ENCODE results near the gene FLYWCH1. TPM values are rescaled to one million over a fixed set of nuclear protein-coding genes. Genes with fewer than 3 reads are reported as not detected.

FLYWCH1 gene
- total and polyA plus RNA-seq, 10 of the 15 experiments (the other 5 are each of a cell fraction or from before 2014, with no cell fraction given): 0.47 to 33.8 (median 11.2) TPM

DNA sequence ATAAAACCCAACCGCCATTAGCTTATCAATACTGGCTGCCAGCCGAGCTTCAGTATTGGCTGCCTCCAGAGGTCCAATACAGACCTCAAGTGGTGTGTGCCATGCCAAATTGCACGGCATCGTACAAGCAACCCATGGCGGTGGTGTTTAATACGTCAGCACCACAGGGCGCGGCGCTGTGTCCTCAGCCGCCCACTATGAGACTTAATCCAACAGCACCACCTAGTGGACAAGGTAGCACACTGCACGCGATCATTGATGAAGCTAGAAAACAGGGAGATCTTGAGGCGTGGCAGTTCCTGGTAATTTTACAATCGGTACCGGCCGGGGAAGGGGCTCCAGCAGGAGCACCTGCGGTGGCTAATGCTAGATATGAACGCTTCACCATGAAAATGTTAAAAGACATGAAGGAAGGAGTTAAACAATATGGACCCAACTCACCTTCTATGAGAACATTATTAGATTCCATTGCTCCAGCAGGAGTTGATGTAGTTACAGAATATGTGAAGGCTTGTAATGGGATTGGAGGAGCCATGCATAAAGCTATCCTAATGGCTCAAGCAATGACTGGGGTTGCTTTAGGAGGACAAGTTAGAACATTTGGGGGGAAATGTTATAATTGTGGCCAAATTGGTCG lies 15.4 kb downstream of the FLYWCH1 start (continued):
- TF ChIP-seq, protein P1, sequence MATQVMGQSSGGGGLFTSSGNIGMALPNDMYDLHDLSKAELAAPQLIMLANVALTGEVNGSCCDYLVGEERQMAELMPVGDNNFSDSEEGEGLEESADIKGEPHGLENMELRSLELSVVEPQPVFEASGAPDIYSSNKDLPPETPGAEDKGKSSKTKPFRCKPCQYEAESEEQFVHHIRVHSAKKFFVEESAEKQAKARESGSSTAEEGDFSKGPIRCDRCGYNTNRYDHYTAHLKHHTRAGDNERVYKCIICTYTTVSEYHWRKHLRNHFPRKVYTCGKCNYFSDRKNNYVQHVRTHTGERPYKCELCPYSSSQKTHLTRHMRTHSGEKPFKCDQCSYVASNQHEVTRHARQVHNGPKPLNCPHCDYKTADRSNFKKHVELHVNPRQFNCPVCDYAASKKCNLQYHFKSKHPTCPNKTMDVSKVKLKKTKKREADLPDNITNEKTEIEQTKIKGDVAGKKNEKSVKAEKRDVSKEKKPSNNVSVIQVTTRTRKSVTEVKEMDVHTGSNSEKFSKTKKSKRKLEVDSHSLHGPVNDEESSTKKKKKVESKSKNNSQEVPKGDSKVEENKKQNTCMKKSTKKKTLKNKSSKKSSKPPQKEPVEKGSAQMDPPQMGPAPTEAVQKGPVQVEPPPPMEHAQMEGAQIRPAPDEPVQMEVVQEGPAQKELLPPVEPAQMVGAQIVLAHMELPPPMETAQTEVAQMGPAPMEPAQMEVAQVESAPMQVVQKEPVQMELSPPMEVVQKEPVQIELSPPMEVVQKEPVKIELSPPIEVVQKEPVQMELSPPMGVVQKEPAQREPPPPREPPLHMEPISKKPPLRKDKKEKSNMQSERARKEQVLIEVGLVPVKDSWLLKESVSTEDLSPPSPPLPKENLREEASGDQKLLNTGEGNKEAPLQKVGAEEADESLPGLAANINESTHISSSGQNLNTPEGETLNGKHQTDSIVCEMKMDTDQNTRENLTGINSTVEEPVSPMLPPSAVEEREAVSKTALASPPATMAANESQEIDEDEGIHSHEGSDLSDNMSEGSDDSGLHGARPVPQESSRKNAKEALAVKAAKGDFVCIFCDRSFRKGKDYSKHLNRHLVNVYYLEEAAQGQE (IDR thresholded peaks at IDR 0.05; ENCODE audit: low read depth, low read length): no peak
- TF ChIP-seq HDGF (IDR thresholded peaks at IDR 0.05): 0 out of 2 replicates have a peak, but pooled peaks have one; percentile 25
- TF ChIP-seq MLLT1 (IDR thresholded peaks at IDR 0.05): 0 out of 2 replicates have a peak, but pooled peaks have one; percentile 24
- TF ChIP-seq BMI1 (IDR thresholded peaks at IDR 0.05; ENCODE audit: borderline replicate concordance): no peak
- TF ChIP-seq, protein P2, sequence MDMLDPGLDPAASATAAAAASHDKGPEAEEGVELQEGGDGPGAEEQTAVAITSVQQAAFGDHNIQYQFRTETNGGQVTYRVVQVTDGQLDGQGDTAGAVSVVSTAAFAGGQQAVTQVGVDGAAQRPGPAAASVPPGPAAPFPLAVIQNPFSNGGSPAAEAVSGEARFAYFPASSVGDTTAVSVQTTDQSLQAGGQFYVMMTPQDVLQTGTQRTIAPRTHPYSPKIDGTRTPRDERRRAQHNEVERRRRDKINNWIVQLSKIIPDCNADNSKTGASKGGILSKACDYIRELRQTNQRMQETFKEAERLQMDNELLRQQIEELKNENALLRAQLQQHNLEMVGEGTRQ (IDR thresholded peaks at IDR 0.05; ENCODE audit: borderline replicate concordance, low read depth, low read length): no peak
- TF ChIP-seq RB1 (IDR thresholded peaks at IDR 0.05; ENCODE audit: borderline replicate concordance): peak; percentile 77; the same call in 1 of the 2 replicates
- TF ChIP-seq RUNX3 (IDR thresholded peaks at IDR 0.05; ENCODE audit: low read length): 0 out of 2 replicates have a peak, but pooled peaks have one; percentile 20
- no peak for TF ChIP-seq ZNF384 (IDR thresholded peaks at IDR 0.05; ENCODE audit: borderline replicate concordance, low read depth, low read length)
- TF ChIP-seq PRDM15 (CRISPR knock-in tag; IDR thresholded peaks at IDR 0.05): no peak
- TF ChIP-seq NR2C2 (IDR thresholded peaks at IDR 0.05; ENCODE audit: borderline replicate concordance, control insufficient read depth, insufficient read length, low read depth): no peak
- no peak for TF ChIP-seq TCF3 (IDR thresholded peaks at IDR 0.05; ENCODE audit: borderline replicate concordance, insufficient read depth, low read depth, low read length)
- TF ChIP-seq ZNF24 (IDR thresholded peaks at IDR 0.05): no peak
- peak; percentile 60 for TF ChIP-seq SMC3 (IDR thresholded peaks at IDR 0.05; ENCODE audit: borderline replicate concordance, low read length)
- TF ChIP-seq STAT3 (IDR thresholded peaks at IDR 0.05; ENCODE audit: low read depth, low read length): no peak
- no peak for TF ChIP-seq ASH2L (IDR thresholded peaks at IDR 0.05; ENCODE audit: borderline replicate concordance, low read depth)
- no peak for TF ChIP-seq GATAD2B (conservative IDR thresholded peaks at IDR 0.05; ENCODE audit: low read depth)
- no peak for TF ChIP-seq SMAD1 (IDR thresholded peaks at IDR 0.05; ENCODE audit: low read depth, partially characterized antibody)
- TF ChIP-seq SMARCA5 (IDR thresholded peaks at IDR 0.05): peak; percentile 36; the same call in 1 of the 2 replicates
- no peak for TF ChIP-seq NFYB (IDR thresholded peaks at IDR 0.05; ENCODE audit: insufficient read depth, low read depth, low read length)
- no peak for TF ChIP-seq SREBF1 (IDR thresholded peaks at IDR 0.05; ENCODE audit: low read length)
- no peak for TF ChIP-seq CEBPB (IDR thresholded peaks at IDR 0.05; ENCODE audit: borderline replicate concordance in 1 of 2, low read depth in 2 of 2, low read length in 2 of 2)
